SK-N-MC (cell line): Measurements from ENCODE around the gene EDN2.

Experiments used
- DNase-seq: peaks from one replicate; pipeline ENCODE4 v3.0.0-alpha.2; 2011; ENCODE audit warnings: low read depth, low spot score
- H3K27ac ChIP-seq: fragments of 200-600 bp; sonication (generic); 2 replicates; pipeline ENCODE4 v1.5.1; 2016; ENCODE audit warnings: mixed run types
- H3K36me3 ChIP-seq: fragments of 200-600 bp; sonication (generic); 2 replicates; pipeline ENCODE4 v1.6.1; 2017; ENCODE audit warnings: antibody characterized with exemption, low read length, mixed read lengths; ENCODE audit not compliant: insufficient read depth
- H3K4me3 ChIP-seq: fragments of 200-600 bp; sonication (generic); 2 replicates; pipeline ENCODE4 v1.5.1; 2016
- H3K9ac ChIP-seq: fragments of 200-600 bp; sonication (generic); 2 replicates; pipeline ENCODE4 v1.8.0; 2017; ENCODE audit warnings: mixed run types, mixed read lengths; ENCODE audit not compliant: insufficient read length
- H3K9me3 ChIP-seq: fragments of 200-600 bp; sonication (generic); 2 replicates; pipeline ENCODE4 v1.6.1; 2017; ENCODE audit warnings: low read depth, mild to moderate bottlenecking, antibody characterized with exemption, low read length, moderate library complexity, mixed read lengths
- EZH2 ChIP-seq: fragments of 200-600 bp; sonication (generic); IDR thresholded peaks from one replicate; pipeline ENCODE4 v1.6.1; 2017; ENCODE audit warnings: antibody characterized with exemption
- FOXP2 ChIP-seq: optimal IDR thresholded peaks from 2 replicates; pipeline ENCODE3; 2011; ENCODE audit warnings: mild to moderate bottlenecking, moderate library complexity; ENCODE audit not compliant: insufficient read depth; ENCODE audit errors: extremely low read length, control extremely low read depth
- POLR2AphosphoS5 ChIP-seq: IDR thresholded peaks from 2 replicates; pipeline ENCODE4 v1.6.1; 2012; ENCODE audit warnings: mild to moderate bottlenecking, low read depth, low read length, borderline replicate concordance

The EDN2 gene

DNA sequence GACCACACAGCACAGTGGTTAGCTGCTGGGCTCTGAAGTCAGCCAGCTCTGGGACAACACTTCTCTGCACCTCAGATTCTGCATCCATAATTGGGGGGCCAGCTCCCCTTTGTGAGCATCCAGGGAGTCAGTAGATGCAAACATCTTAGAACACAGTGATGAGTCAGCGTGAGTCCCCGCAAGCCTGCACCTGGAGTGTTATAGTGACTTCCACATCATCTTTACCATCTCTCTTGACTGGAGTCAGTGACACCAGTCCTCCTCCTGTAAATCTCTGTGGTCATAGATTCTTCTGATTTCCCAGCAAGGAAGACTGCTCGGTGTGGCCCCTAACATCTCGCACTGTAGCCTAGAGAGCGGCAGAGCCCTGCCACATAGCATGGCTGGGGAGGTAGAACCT, 13.9 kb upstream of the EDN2 start:
- Histone ChIP-seq H3K9ac (no peak overlapping the region), H3K36me3 (no peaks in the 10 kb centered on the region), H3K9me3 (no peaks in the 10 kb centered on the region), H3K27ac (no peak overlapping the region), H3K4me3 (no peak overlapping the region)
- no peak for TF ChIP-seq EZH2
- no peak for TF ChIP-seq POLR2AphosphoS5
- no peak for TF ChIP-seq FOXP2
- no peak for DNase-seq

DNA sequence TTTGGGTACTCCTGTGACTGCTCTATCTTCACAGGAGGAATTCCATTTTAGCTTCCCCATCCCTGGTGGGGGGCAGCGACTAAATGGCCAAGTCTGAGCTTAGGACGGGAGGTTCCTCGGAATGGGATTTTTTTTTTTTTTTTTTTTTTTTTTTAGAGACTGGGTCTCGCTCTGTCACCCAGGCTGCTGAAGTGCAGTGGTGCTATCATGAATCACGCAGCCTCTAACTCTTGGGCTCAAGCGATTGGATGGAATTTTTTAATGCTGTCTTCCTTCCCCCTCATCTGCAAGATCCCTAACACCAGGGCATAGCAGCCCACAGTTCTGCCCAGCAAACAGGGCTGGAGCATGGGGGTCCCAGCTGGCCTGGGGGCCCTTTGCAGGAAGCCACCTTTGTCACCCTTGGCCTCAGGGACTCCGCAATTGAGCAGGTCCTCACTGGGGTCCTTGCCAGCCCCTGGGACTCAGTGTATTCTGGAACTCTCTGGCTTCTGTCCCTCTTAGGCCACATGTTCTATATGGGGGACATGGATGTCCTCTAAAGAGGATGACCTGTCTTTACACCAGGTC, 13.1 kb upstream of the EDN2 start:
- Histone ChIP-seq H3K4me3 (no peak overlapping the region), H3K27ac (no peak overlapping the region), H3K9me3 (no peaks in the 10 kb centered on the region), H3K36me3 (no peaks in the 10 kb centered on the region), H3K9ac (no peak overlapping the region)
- no peak for TF ChIP-seq FOXP2
- no peak for TF ChIP-seq EZH2
- TF ChIP-seq POLR2AphosphoS5 = no peak
- DNase-seq = no peak

DNA sequence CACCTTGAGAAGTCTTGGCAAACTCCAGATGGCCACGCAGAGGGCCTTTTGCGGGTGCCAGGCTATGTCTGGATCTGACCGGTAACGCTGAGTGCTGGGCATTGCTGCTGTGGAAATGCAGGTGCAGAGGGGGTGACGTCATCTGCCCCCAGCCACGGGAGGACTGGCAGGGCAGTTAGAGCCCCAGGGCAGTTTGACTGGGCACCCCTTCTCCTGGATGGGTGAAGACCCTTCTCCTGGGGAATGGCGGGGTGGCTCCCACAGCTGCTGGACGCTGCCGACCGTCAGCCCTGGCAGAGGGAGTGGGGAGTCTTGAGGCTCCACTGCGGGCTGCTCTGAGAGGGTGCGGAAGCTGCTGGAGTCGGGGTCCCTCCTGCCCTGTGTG, 12.6 kb upstream of the EDN2 start:
- Histone ChIP-seq H3K4me3 (no peak overlapping the region), H3K9ac (no peak overlapping the region), H3K27ac (no peak overlapping the region), H3K9me3 (no peaks in the 10 kb centered on the region), H3K36me3 (no peaks in the 10 kb centered on the region)
- DNase-seq = no peak
- TF ChIP-seq EZH2 (no peak), POLR2AphosphoS5 (no peak), FOXP2 (no peak)

DNA sequence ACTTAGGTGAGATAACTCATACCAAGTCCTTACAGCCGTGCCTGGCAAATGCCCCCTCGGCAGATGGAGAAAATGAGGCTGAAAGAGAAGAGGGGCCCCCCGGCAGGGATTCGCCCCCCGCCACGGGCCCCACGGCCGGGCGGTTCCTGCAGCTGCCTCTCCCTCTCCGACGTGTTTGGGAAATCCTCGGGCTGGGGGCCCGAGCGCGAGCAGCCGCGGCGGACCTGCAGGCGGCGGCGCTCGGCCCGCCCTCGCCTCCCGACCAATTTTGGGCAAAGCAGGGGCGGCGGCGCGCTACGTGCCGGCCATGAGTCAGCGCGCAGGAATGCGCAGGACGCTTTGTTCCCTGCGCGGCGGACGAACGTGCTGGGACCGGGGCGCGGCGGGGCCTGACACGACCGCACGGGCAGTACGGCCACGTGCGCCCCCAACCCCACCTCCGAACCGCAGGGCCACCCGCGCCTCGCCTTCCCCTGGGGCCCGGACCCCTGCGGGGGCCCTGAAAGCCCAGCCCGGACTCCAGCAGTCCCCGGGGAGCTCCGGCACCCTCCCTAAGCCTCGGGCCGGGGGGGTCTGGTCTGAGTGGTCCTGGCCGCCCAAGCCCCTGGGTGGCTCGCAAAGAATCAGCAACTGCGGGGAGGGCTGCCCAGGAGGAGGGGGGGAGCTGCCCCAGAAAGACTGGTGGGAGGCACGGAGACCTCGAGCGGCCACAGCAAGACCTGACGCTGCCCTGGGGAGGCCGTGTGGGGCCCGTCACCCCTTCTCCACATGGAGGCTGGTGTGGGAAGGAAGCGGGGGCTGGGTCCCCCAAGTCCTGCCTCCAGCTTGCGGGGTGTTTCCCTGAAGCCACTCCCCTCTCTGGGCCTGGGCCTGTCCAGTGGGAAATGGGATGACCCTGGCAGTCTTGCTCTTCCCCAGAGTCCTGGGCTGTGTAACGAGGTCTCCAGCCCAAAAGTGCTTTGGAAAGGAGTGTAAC, 11.9 kb upstream of the EDN2 start:
- no peaks in the 10 kb centered on the region for H3K36me3 ChIP-seq
- no peak for DNase-seq
- no peak overlapping the region for H3K27ac ChIP-seq
- TF ChIP-seq EZH2 (no peak), FOXP2 (no peak), POLR2AphosphoS5 (no peak)
- H3K9ac ChIP-seq = no peak overlapping the region
- no peaks in the 10 kb centered on the region for H3K9me3 ChIP-seq
- H3K4me3 ChIP-seq = no peak overlapping the region

DNA sequence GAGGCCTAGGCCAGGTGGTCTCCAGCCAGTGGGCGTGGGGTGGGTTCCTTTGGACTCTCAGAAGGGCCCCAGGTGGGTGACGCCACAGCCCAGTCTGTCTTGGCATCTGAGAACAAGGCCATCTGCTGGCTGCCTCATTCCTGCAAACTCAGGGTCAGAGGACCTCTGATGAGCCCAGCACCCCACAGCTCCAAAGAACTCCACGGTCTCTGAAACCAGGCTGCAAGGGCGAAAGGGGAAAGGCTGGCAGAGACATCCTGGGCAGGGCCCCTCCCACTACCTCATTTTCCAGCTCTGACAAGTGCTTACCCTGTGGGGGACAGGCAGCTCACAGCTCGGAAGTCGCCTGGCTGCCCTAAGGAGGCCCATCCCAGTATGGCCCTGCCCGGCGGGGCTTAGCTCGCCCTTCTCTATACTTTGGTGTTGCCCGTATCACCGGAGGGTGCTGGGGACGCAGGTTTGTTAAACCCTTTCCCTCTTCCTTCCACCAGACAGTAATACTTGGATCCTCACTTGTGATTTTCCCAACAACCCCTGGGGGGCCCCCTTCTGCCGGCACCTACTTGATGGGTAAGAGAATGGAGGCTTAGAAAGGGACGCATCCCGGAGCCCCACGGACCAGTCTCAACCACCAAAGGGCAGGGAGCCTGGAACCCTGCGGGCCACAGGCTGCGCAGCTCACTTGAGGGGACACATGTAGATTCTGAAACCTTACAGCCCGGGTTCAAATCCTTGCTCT, 10.9 kb upstream of the EDN2 start:
- H3K4me3 ChIP-seq = no peak overlapping the region
- no peak for DNase-seq
- H3K36me3 ChIP-seq = no peaks in the 10 kb centered on the region
- TF ChIP-seq FOXP2 (no peak), POLR2AphosphoS5 (no peak), EZH2 (no peak)
- no peak overlapping the region for H3K27ac ChIP-seq
- no peak overlapping the region for H3K9ac ChIP-seq
- no peaks in the 10 kb centered on the region for H3K9me3 ChIP-seq

DNA sequence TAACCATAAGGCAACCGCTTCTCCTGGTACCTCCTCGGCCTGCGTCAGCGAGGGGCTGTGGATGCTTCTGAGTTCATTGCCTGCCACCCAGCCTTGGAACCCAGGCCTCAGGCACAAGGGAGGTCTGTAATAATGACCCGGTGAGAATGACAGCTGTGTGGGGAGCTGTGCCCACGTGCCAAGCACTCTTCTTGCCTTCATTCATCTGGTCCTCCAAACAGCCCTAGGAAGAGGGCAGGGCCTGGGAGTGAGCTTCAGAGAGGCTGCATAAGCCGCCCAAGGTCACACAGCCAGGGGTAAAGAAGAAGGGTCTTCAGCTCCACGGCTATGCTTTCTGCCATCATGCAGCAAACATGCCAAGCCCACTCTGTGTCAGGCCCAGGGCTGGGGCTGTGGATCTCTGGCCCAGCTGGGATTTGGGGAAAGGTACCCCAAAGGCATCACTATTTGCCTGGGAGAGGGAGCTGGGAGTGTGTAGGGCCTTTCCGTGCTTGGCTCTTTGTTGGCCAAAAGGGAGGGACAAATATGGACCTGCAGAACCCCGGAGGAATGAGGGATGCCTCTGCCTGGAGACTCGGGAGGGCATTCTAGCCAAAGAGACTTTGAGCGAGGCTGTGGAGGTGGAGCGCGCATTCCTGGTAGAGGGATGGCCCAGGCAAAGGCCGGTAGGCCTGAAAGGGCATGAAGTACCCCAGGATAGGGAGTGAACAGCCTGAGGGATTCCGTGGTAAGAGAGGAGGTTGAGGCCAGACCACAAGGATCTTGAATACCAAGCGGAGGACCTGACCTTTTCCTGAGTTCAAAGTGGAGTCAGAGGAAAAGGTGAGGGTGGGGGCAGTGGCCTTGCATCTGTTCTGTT, 10.1 kb upstream of the EDN2 start:
- Histone ChIP-seq H3K9me3 (no peaks in the 10 kb centered on the region), H3K36me3 (no peaks in the 10 kb centered on the region), H3K27ac (no peak overlapping the region), H3K9ac (no peak overlapping the region), H3K4me3 (no peak overlapping the region)
- TF ChIP-seq POLR2AphosphoS5 = no peak
- TF ChIP-seq FOXP2 = no peak
- TF ChIP-seq EZH2 = no peak
- DNase-seq = no peak

DNA sequence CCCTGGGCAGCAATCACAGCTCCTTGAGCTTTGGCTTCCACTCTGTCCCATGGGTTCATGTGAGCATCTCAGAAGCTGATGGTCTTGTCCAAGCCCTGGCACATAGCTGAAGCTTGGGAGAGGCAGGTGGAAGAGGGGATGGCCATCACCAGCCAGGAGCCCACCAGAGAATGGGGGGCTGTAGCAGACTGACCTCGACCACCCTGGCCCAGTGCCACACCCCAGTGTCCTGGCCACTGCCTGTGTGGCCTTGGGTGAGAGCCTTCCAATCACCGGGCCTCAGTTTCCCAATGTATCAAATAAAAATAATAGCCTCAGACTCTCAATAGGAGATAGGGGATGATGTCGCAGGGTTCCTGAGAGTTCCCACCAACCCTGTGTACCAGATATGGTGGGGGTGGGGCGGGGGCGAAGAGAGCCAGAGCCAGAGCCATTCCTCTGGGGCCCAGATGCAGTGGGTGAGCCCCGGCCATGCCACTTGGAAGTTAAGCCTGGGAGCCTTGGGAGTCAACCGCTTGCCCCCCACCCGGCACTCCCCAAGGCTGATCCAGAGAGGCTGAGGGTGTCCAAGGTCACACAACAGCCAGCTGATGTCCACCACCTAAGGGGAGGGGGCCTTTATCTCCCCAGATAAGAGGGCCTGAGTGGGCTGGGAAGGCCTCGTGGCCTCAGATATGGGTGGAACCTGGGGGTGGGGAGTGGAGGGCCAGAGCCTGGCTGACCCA, 9.3 kb upstream of the EDN2 start:
- H3K27ac ChIP-seq = no peak overlapping the region
- DNase-seq = no peak
- TF ChIP-seq POLR2AphosphoS5 (no peak), FOXP2 (no peak), EZH2 (no peak)
- H3K9ac ChIP-seq = no peak overlapping the region
- H3K4me3 ChIP-seq = no peak overlapping the region
- H3K36me3 ChIP-seq = no peaks in the 10 kb centered on the region
- H3K9me3 ChIP-seq = no peaks in the 10 kb centered on the region
